ENCODE measurements around the gene NTM.

DNA sequence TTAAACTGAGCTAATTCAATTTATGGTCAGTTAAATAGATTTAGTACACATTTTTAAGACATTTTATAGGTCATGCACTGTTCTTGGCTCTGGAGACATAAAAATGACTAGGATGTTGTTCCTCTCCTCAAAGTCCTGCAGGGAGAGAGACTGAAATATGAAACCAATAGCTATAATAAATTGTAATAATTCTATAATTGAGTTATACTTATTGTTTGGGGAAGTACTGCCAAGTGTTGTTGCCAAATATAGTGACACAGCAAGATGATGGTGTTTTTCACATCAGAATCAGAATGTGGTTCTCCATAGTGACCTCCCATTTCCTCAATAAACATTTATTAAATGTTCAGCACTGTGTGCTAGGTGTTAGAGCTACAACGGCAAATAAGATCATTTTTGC lies 470.6 kb downstream of the NTM start:
- TF ChIP-seq POLR2AphosphoS5 (IDR thresholded peaks at IDR 0.05; ENCODE audit: low read depth, low read length) (no peak), POLR2A (IDR thresholded peaks at IDR 0.05; ENCODE audit: low read depth, low read length) (no peak), TAF1 (IDR thresholded peaks at IDR 0.05; ENCODE audit: borderline replicate concordance, low read depth, low read length) (no peak)

Measured in GM12892 (cell line).